ENCODE data around the gene HES7. TPM values are rescaled to one million over a fixed set of nuclear protein-coding genes. Genes with fewer than 3 reads are reported as not detected.

HES7 gene
- total and polyA plus RNA-seq, 9 of the 15 experiments (the other 6 are each of a cell fraction or from before 2014, with no cell fraction given) = 0.03 to 1.7 (median 0.14) TPM; not detected in 1

DNA sequence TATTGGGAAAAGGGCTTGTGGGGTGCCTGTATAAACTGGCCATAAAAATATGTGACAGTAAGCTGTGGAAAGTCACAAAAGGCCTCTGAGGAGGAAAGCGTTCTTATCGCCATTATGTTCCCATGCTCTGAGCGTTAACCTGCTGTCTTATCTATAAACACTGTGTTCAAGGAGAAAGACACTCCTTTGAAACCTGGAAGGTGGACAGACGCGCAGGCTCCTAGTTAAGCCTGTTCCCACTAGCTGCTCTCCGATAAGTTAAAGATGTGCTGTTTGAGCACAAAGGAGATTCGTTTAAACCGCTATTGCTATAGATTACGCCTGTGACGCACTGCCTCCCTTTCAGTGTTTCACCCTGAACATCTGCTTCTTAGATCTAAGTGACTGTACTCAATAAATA lies 41.6 kb downstream of the HES7 start:
- POLR2A ChIA-PET = interaction anchor here (1.1 kb wide), 1 partner anchor 9 kb away, joined by 3 read pairs; no protein-coding TSS in a partner anchor
- intact Hi-C loops (cut with micrococcal nuclease) = no loop called here
- Histone ChIP-seq H3K27me3 (ENCODE audit: control insufficient read depth in 2 of 2, insufficient read depth in 2 of 2, low read length in 2 of 2) (peaks cover 0 to 8% of the 10 kb centered on the region in 2 experiments; a peak in 2 of 5 replicates), H3K9ac (ENCODE audit: insufficient read depth in 1 of 2, low read depth in 2 of 2, low read length in 2 of 2) (no peak overlapping the region), H3K4me3 (no peak overlapping the region), H3K27ac (ENCODE audit: extremely low read depth, low read depth, low read length) (no peak overlapping the region; the same call in 2 of the 3 replicates), H3K9me3 (replicated peaks; ENCODE audit: control insufficient read depth, insufficient read depth, low read depth, low read length) (no peaks in the 10 kb centered on the region), H4K20me1 (replicated peaks; ENCODE audit: control insufficient read depth, insufficient read depth, low read length) (no peaks in the 10 kb centered on the region), H3K36me3 (ENCODE audit: control insufficient read depth, insufficient read depth, low read length) (no peaks in the 10 kb centered on the region), H3K79me2 (ENCODE audit: control insufficient read depth, insufficient read depth, low read length) (no peaks in the 10 kb centered on the region), H3K4me2 (ENCODE audit: insufficient read depth, low read length) (peak overlapping the region; percentile 60; the same call in 1 of the 2 replicates), H3K4me1 (replicated peaks in 1 of 2; ENCODE audit: control insufficient read depth in 2 of 2, insufficient read depth in 2 of 2, low read length in 2 of 2) (peaks cover 10 to 23% of the 10 kb centered on the region in 2 experiments; a peak in 4 of 5 replicates), H3K9me1 (ENCODE audit: control insufficient read depth, insufficient read depth, low read length) (no peaks in the 10 kb centered on the region), H2AFZ (ENCODE audit: low read depth, low read length) (0 out of 2 replicates have a peak overlapping the region, but pooled peaks have one; percentile 58)
- peak; percentile 76 for FAIRE-seq
- BruUV-seq (replicated peaks) = no TSS peak
- in situ Hi-C loops (cut with MboI) = no loop called here
- WGBS (ENCODE audit: insufficient coverage, low coverage, missing lambda C conversion rate) = 5% methylated on average over 10 of the region's 10 CpGs
- ATAC-seq = peak; percentile 17; the same call in 1 of the 3 replicates
- CTCF ChIA-PET (ENCODE audit: low intra/inter-chr PET ratio) = no interaction called here
- DNase-seq (ENCODE audit: extremely low read depth in 1 of 4, low spot score in 3 of 4) = peak in 3 of 4 experiments; percentile 36 to 68 (median 37)
- TF ChIP-seq ZNF507 (tag; conservative IDR thresholded peaks at IDR 0.05) (no peak), HNRNPLL (IDR thresholded peaks at IDR 0.05; ENCODE audit: low read depth, low read length, poor library complexity, severe bottlenecking) (peak; percentile 38), CTBP1 (IDR thresholded peaks at IDR 0.05; ENCODE audit: borderline replicate concordance) (peak; percentile 16; the same call in 1 of the 2 replicates), NRF1 (conservative IDR thresholded peaks at IDR 0.05 in 1 of 2, IDR thresholded peaks at IDR 0.05 in 1 of 2) (peak; percentile 46 to 47), TAL1 (IDR thresholded peaks at IDR 0.05) (peak; percentile 32; the same call in 1 of the 2 replicates), RBM15 (IDR thresholded peaks at IDR 0.05; ENCODE audit: insufficient read depth, low read length) (no peak), HNRNPH1 (optimal IDR thresholded peaks at IDR 0.05; ENCODE audit: low read depth, low read length) (no peak), KDM5B (IDR thresholded peaks at IDR 0.05; ENCODE audit: insufficient replicate concordance, low read depth, low read length) (no peak), CBFA2T3 (IDR thresholded peaks at IDR 0.05) (peak; percentile 57), CBFB (CRISPR knock-in tag; IDR thresholded peaks at IDR 0.05) (no peak), NFE2 (IDR thresholded peaks at IDR 0.05; ENCODE audit: low read depth) (no peak), KDM2B (CRISPR knock-in tag; IDR thresholded peaks at IDR 0.05) (no peak), CAMTA2 (CRISPR knock-in tag; conservative IDR thresholded peaks at IDR 0.05) (no peak), ARID1B (IDR thresholded peaks at IDR 0.05) (0 out of 2 replicates have a peak, but pooled peaks have one; percentile 25), SOX6 (IDR thresholded peaks at IDR 0.05) (peak; percentile 45; the same call in 1 of the 2 replicates)
- TF ChIP-seq, protein P1, sequence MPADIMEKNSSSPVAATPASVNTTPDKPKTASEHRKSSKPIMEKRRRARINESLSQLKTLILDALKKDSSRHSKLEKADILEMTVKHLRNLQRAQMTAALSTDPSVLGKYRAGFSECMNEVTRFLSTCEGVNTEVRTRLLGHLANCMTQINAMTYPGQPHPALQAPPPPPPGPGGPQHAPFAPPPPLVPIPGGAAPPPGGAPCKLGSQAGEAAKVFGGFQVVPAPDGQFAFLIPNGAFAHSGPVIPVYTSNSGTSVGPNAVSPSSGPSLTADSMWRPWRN (IDR thresholded peaks at IDR 0.05; ENCODE audit: low read depth) = no peak
- TF ChIP-seq, protein P2, sequence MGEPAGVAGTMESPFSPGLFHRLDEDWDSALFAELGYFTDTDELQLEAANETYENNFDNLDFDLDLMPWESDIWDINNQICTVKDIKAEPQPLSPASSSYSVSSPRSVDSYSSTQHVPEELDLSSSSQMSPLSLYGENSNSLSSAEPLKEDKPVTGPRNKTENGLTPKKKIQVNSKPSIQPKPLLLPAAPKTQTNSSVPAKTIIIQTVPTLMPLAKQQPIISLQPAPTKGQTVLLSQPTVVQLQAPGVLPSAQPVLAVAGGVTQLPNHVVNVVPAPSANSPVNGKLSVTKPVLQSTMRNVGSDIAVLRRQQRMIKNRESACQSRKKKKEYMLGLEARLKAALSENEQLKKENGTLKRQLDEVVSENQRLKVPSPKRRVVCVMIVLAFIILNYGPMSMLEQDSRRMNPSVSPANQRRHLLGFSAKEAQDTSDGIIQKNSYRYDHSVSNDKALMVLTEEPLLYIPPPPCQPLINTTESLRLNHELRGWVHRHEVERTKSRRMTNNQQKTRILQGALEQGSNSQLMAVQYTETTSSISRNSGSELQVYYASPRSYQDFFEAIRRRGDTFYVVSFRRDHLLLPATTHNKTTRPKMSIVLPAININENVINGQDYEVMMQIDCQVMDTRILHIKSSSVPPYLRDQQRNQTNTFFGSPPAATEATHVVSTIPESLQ (CRISPR knock-in tag; IDR thresholded peaks at IDR 0.05) = no peak
- TF ChIP-seq, protein P3, sequence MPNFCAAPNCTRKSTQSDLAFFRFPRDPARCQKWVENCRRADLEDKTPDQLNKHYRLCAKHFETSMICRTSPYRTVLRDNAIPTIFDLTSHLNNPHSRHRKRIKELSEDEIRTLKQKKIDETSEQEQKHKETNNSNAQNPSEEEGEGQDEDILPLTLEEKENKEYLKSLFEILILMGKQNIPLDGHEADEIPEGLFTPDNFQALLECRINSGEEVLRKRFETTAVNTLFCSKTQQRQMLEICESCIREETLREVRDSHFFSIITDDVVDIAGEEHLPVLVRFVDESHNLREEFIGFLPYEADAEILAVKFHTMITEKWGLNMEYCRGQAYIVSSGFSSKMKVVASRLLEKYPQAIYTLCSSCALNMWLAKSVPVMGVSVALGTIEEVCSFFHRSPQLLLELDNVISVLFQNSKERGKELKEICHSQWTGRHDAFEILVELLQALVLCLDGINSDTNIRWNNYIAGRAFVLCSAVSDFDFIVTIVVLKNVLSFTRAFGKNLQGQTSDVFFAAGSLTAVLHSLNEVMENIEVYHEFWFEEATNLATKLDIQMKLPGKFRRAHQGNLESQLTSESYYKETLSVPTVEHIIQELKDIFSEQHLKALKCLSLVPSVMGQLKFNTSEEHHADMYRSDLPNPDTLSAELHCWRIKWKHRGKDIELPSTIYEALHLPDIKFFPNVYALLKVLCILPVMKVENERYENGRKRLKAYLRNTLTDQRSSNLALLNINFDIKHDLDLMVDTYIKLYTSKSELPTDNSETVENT (CRISPR knock-in tag; IDR thresholded peaks at IDR 0.05) = no peak

Measured in K562 (cell line).